Ectodermal cell (in vitro differentiated cells): ENCODE data around the gene NAGS.

Source experiments
- H3K27ac ChIP-seq: 2 replicates; pipeline ENCODE4 v1.7.0; 2013; ENCODE audit warnings: mild to moderate bottlenecking, low read depth, low read length; ENCODE audit not compliant: insufficient read depth, poor library complexity, severe bottlenecking
- H3K27me3 ChIP-seq: 2 replicates; pipeline ENCODE4 v1.7.0; 2013; ENCODE audit warnings: mild to moderate bottlenecking, low read length; ENCODE audit not compliant: insufficient read depth, control insufficient read depth, poor library complexity, severe bottlenecking
- H3K36me3 ChIP-seq: one replicate; pipeline ENCODE4 v1.7.0; 2013; ENCODE audit warnings: low read length; ENCODE audit not compliant: control insufficient read depth, insufficient read depth
- H3K4me1 ChIP-seq: one replicate; pipeline ENCODE4 v1.7.0; 2013; ENCODE audit warnings: low read length; ENCODE audit not compliant: control insufficient read depth, insufficient read depth
- H3K4me3 ChIP-seq: 2 replicates; pipeline ENCODE4 v1.7.0; 2013; ENCODE audit warnings: low read depth, low read length, control low read depth; ENCODE audit not compliant: insufficient read depth
- H3K9me3 ChIP-seq: 2 replicates; pipeline ENCODE4 v1.7.0; 2013; ENCODE audit warnings: mild to moderate bottlenecking, low read length, moderate library complexity; ENCODE audit not compliant: control insufficient read depth
- WGBS, 2 experiments: methylation state at CpG; one replicate each; pipeline ENCODE4 v1.1.7; 2013; ENCODE audit warnings: missing lambda C conversion rate in 2 of 2; 5-methylcytosine and 5-hydroxymethylcytosine counted together

NAGS gene

DNA sequence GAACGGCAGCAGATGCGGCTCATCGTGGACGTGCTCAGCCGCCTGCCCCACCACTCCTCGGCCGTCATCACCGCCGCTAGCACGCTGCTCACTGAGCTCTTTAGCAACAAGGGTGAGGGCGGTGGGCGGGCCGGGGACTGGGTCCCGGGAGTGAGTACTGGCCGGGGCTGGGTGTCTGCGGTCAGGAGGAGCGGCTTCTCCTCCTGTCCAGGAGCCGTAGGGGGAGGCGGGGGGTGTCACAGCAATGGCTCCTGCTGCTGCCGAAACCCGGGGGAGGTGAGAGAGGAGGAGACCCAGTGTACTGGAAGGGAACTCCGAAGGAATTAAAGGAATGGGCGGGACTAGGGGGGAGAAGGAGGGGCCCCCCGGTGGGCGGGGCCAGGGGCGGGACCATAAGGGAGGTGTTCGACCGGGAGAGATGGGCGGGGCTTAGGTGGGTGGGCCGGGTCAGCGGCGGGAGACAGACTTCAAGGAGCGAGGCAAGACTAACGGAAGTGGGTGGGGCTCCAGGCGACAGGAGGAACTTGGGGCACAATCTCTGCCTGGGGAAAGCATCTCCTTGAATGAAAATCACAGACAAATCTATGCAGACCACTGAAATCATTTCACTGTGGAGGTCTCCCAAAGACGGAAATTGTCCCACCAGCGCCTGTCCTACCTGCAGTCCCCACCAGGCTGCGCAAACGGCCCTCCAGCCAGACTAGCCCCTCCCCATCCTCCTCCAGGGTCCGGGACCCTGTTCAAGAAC, 2.4 kb downstream of the NAGS start:
- peaks cover 17% of the 10 kb centered on the region for H3K4me1 ChIP-seq
- 1% methylated on average over 39 to 40 of the region's 40 CpGs for WGBS, 2 experiments
- no peaks in the 10 kb centered on the region for H3K9me3 ChIP-seq
- H3K27ac ChIP-seq, result no peak overlapping the region
- peak overlapping the region; percentile 78 for H3K4me3 ChIP-seq
- peaks cover 44% of the 10 kb centered on the region for H3K27me3 ChIP-seq
- H3K36me3 ChIP-seq, result no peaks in the 10 kb centered on the region

DNA sequence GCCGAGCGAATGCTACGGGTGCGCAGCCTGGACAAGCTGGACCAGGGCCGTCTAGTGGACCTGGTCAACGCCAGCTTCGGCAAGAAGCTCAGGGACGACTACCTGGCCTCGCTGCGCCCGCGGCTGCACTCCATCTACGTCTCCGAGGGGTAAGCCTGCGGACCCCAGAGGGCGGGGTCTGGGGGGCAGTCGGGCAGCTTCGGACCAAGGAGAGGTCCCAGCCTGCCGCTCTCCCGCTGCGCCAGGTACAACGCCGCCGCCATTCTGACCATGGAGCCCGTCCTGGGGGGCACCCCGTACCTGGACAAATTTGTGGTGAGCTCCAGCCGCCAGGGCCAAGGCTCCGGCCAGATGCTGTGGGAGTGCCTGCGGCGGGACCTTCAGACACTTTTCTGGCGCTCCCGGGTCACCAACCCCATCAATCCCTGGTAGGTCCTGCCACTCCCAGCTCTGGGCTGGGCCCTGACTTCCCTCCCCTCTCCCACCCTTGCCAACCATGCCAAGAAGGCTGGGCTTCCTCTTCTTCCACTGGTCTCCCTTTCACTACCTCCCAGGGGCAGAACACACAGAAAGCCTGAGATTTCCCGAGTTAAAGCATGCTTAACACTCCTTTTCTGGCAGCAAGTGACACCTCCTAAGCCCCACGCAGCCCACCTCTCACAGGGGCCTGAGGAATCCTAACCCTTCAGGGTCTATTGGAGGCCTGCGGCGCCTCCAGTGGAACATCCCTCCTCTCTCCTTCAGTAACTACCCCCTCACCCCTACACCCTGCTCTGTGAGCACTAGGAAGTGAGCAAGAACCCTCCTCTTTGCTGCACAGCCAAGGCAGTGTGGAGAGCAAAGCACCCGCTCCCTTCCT, 3.2 kb downstream of the NAGS start:
- peaks cover 42% of the 10 kb centered on the region for H3K27me3 ChIP-seq
- H3K4me3 ChIP-seq, result peak overlapping the region; percentile 78
- peaks cover 17% of the 10 kb centered on the region for H3K4me1 ChIP-seq
- H3K36me3 ChIP-seq, result no peaks in the 10 kb centered on the region
- H3K9me3 ChIP-seq, result no peaks in the 10 kb centered on the region
- WGBS, 2 experiments, result 8% methylated on average over 37 of the region's 37 CpGs
- H3K27ac ChIP-seq, result no peak overlapping the region

DNA sequence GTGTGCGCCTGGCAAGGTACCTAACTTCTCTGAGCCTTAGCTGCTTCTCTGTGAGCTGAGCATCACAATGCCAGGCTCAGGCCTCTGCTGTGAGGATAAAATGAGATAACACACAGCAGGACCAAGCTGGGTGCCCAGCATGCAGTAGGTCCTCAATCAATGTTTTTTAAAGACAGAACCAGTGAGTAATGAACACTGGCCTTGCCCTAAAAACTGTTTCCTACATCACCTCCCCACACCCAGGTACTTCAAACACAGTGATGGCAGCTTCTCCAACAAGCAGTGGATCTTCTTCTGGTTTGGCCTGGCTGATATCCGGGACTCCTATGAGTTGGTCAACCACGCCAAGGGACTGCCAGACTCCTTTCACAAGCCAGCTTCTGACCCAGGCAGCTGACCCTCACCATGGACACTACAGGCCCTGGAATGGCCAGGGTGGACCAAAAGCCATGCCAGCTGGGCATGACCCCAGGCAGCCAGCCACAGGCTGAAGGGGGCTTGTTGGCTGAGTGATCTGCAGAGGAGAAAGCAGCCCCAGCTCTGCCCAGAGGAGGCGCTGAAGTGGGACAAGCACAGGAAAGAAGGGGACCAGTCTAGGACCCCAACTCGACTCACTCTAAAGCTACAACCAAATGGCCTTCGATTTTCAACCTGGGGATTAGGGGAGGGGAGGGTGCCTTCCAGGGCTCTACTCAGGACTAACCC, 3.9 kb downstream of the NAGS start:
- no peaks in the 10 kb centered on the region for H3K36me3 ChIP-seq
- H3K27ac ChIP-seq, result no peak overlapping the region
- WGBS, 2 experiments, result 75 to 76% methylated on average over 6 of the region's 6 CpGs
- H3K4me3 ChIP-seq, result no peak overlapping the region
- peaks cover 34% of the 10 kb centered on the region for H3K27me3 ChIP-seq
- H3K4me1 ChIP-seq, result peaks cover 17% of the 10 kb centered on the region
- no peaks in the 10 kb centered on the region for H3K9me3 ChIP-seq

DNA sequence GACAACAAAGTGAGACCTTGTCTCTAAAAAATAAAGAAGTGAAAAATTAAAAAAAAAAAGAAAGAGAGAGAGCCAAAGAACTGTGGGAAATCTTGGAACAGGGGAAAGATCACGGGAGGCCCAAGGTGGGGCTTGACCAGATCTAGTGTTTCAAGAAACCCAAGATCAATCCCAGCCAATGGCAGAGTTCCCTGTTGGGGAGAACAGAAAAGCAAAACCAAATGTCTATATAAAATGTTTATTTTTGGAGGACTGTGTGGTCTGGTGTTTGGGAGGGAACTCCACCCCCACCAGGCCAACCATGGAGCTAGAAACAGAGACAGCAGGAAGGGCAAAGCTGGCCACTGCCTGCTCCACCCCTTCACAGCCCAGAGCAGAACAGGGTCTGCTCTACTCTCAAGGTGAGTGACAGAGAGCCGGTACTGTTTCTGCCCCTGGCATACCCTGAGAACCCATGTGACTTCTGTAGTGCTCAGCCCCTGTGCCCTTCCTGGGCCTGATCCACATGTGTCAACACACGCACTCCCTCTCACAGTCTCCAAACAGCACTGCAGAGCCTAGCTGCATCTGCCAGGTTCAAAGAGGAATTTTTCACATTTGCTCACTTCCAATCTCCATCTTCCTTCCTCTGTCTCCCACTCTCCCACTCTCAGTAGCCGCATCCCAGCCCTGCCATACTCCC, 6.7 kb downstream of the NAGS start:
- H3K27ac ChIP-seq, result no peak overlapping the region
- 70% methylated on average over 4 of the region's 4 CpGs for WGBS, 2 experiments
- H3K4me1 ChIP-seq, result peaks cover 3% of the 10 kb centered on the region
- H3K9me3 ChIP-seq, result no peaks in the 10 kb centered on the region
- no peaks in the 10 kb centered on the region for H3K36me3 ChIP-seq
- no peak overlapping the region for H3K4me3 ChIP-seq
- peaks cover 7% of the 10 kb centered on the region for H3K27me3 ChIP-seq

DNA sequence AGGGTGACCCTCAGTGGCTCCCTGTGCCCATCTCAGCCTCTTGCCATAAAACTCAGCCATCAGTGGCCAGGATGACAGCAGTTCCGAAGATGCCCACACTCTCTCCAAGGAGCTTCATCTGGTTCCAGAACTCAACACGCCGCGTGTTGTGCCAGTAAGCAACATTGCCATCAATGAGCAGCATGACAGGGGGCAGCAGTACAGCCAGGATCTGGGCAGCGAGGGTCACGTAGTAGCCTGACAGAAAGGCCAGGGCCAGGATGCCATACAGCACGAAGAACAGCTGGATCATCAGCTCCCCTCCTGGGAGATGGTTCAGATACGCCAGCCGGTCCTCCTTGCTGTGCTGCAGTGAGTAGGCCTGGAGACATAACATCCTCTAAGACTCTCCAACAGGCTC, 7.5 kb downstream of the NAGS start:
- Histone ChIP-seq H3K27me3 (no peaks in the 10 kb centered on the region), H3K4me1 (peaks cover 3% of the 10 kb centered on the region), H3K27ac (no peak overlapping the region), H3K9me3 (no peaks in the 10 kb centered on the region), H3K4me3 (no peak overlapping the region), H3K36me3 (no peaks in the 10 kb centered on the region)
- WGBS, 2 experiments, result 96% methylated on average over 9 of the region's 9 CpGs

DNA sequence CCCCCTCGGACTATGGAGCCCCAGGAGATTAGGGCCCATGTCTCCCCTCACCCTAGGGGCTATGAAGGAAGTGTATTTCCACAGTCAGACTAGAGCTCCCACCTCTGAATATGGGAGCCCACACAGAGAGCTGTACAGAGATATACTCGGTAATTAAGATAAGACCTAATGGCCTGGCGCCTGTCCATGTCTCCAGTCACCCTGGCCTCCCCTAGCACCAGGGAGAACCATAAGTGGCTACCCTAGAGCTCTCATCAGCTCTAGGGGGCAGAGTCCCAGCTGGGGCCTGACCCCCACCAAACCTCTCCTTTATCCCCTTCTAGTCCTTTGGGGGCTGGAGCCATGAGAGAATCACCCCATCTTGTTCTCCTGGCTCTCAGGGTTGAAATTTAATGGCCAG, 8.0 kb downstream of the NAGS start:
- H3K36me3 ChIP-seq, result no peaks in the 10 kb centered on the region
- peaks cover 1% of the 10 kb centered on the region for H3K4me1 ChIP-seq
- no peaks in the 10 kb centered on the region for H3K9me3 ChIP-seq
- 97% methylated on average over 3 of the region's 3 CpGs for WGBS, 2 experiments
- no peaks in the 10 kb centered on the region for H3K27me3 ChIP-seq
- no peak overlapping the region for H3K27ac ChIP-seq
- H3K4me3 ChIP-seq, result no peak overlapping the region

DNA sequence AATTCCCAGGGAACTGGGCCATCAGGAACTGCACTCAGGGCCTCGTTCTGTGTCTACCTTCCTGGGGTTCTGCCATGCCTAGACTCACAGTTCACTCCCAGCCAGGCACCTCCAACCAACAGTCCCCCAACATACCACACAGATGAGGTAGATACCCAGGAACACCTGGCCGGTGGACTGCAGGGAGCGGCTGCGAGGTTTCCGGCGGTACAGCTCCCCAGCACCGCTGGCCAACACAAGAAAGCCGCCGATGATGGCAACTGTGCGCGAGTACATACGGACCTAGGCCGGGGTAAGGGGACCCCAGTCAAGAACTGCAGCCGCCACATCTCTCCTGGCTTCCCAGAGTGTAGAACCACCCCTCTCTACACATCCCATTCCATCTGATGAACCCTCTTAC, 8.5 kb downstream of the NAGS start:
- H3K27ac ChIP-seq, result no peak overlapping the region
- WGBS, 2 experiments, result 94 to 96% methylated on average over 14 of the region's 14 CpGs
- no peaks in the 10 kb centered on the region for H3K36me3 ChIP-seq
- no peak overlapping the region for H3K4me3 ChIP-seq
- H3K9me3 ChIP-seq, result no peaks in the 10 kb centered on the region
- H3K4me1 ChIP-seq, result no peaks in the 10 kb centered on the region
- no peaks in the 10 kb centered on the region for H3K27me3 ChIP-seq

DNA sequence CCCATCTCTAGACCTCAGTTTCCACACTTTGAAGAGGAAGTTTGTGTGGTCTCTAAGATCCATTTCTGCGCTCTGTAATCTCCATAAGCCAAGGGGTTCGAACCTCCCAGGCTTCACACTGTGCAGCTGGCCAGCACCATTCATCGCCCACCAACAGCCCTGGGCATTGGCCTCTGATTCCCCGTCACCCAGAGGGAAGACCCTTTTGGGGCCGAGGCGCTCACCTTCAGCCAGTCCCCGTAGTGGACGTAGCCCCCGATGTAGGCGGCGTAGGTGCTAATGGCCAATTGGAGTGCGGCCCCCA, 9.7 kb downstream of the NAGS start:
- Histone ChIP-seq H3K27ac (no peak overlapping the region), H3K4me1 (no peaks in the 10 kb centered on the region), H3K4me3 (peak overlapping the region; percentile 88), H3K36me3 (no peaks in the 10 kb centered on the region), H3K27me3 (no peaks in the 10 kb centered on the region), H3K9me3 (no peaks in the 10 kb centered on the region)
- 14% methylated on average over 12 of the region's 12 CpGs for WGBS, 2 experiments

DNA sequence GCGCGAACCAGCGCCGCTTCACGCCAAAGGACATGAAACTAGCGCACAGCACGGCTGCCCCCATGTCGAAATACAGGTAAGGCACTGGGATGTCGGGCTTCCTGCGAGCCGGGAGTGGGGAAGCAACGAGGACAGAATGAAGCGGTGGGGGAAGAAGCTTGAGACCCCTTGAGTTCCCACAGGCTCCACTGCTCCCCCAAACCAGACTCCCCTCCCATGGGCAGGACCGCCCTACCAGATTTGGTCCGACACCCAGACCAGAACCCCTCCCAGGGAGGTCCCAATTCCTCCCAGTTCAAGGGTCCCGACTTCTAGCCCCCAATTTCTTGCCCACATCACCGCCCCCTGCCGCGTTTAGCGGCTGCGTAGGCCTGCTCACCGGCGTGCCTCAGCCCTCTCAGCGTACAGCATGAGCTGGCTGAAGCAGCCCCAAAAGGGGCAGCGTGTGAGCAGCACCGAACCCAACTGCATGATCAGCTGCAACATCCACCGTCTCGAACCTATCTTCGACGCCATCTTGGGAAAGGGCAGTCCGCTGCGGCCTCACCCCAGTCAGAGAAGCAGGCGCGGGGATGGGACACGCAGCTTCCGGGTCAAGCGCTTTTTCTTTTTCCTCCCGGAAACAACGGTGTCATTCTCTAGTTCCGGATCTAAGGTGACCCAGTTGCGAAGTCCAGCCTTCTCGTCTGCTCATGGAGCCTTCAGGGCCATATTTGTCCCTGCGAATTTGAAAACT, 10.2 kb downstream of the NAGS start, which contains the start of gene TMEM101:
Gene TMEM101, minus strand, starts transcription at position 527 of the 736 bp plus-strand sequence. Its CDS starts 11 bp downstream, at position 516.
- H3K4me1 ChIP-seq, result no peaks in the 10 kb centered on the region
- 1% methylated on average over 43 of the region's 43 CpGs for WGBS, 2 experiments
- H3K4me3 ChIP-seq, result peak within 1 kb of the TSS; percentile 88
- H3K9me3 ChIP-seq, result no peaks in the 10 kb centered on the region
- no peaks in the 10 kb centered on the region for H3K27me3 ChIP-seq
- peak within 1 kb of the TSS; percentile 53 for H3K27ac ChIP-seq
- no peaks in the 10 kb centered on the region for H3K36me3 ChIP-seq
